Glomerular visceral epithelial cell (primary cell): ENCODE measurements around the gene CWC27.
"Not testable (repeated sequence)": the region's sequence is repeated elsewhere in the genome, so short reads cannot be mapped to it uniquely, and the experiment has no call there.

ENCODE experiments used
- DNase-seq: peaks from one replicate; pipeline ENCODE4 v3.0.0-alpha.2; 2016; ENCODE audit errors: extremely low spot score

The CWC27 gene

GRCh38 chr5:64923151-64923685 lies 154.5 kb downstream of the CWC27 start:
- DNase-seq, result peak; percentile 38

- no peak for DNase-seq
Measured at GRCh38 chr5:64925123-64925522, 156.4 kb downstream of the CWC27 start.

GRCh38 chr5:64929833-64930232 lies 161.1 kb downstream of the CWC27 start:
- no peak for DNase-seq

GRCh38 chr5:64930672-64931318 lies 162.1 kb downstream of the CWC27 start:
- no peak for DNase-seq

GRCh38 chr5:64939422-64939771 lies 170.7 kb downstream of the CWC27 start:
- not testable (repeated sequence) for DNase-seq

- DNase-seq, result no peak
Measured at GRCh38 chr5:64939772-64940510, 171.2 kb downstream of the CWC27 start.

GRCh38 chr5:64942460-64942859 lies 173.7 kb downstream of the CWC27 start:
- no peak for DNase-seq

- DNase-seq, result no peak
Measured at GRCh38 chr5:64944868-64945267, 176.1 kb downstream of the CWC27 start.

GRCh38 chr5:64947031-64947430 lies 178.3 kb downstream of the CWC27 start:
- peak; percentile 31 for DNase-seq

- no peak for DNase-seq
Measured at GRCh38 chr5:64947801-64948200, 179.1 kb downstream of the CWC27 start.

- DNase-seq, result no peak
Measured at GRCh38 chr5:64949331-64949730, 180.6 kb downstream of the CWC27 start.

GRCh38 chr5:64952951-64953673 lies 184.4 kb downstream of the CWC27 start:
- no peak for DNase-seq

- no peak for DNase-seq
Measured at GRCh38 chr5:64954518-64954917, 185.8 kb downstream of the CWC27 start.

- peak; percentile 38 for DNase-seq
Measured at GRCh38 chr5:64958757-64959391, 190.1 kb downstream of the CWC27 start.

GRCh38 chr5:64963278-64963677 lies 194.5 kb downstream of the CWC27 start:
- no peak for DNase-seq

- DNase-seq, result no peak
Measured at GRCh38 chr5:64968591-64969110, 199.9 kb downstream of the CWC27 start.

- DNase-seq, result no peak
Measured at GRCh38 chr5:64969578-64969977, 200.8 kb downstream of the CWC27 start.

- no peak for DNase-seq
Measured at GRCh38 chr5:64971513-64971912, 202.8 kb downstream of the CWC27 start.

- no peak for DNase-seq
Measured at GRCh38 chr5:64971990-64972389, 203.3 kb downstream of the CWC27 start.

GRCh38 chr5:64972591-64972990 lies 203.9 kb downstream of the CWC27 start:
- no peak for DNase-seq

GRCh38 chr5:64973215-64973614 lies 204.5 kb downstream of the CWC27 start:
- DNase-seq, result no peak

- peak; percentile 13 for DNase-seq
Measured at GRCh38 chr5:64977779-64978178, 209.0 kb downstream of the CWC27 start.
